ENCODE data around the gene PML. TPM values are rescaled to one million over a fixed set of nuclear protein-coding genes. Genes with fewer than 3 reads are reported as not detected.

PML gene
- 24.6 TPM for total RNA-seq
- long read RNA-seq, full-length matches to known transcripts: 8 of 23 reads
- long read RNA-seq, partial matches to known transcripts: 12 of 23 reads
- long read RNA-seq, other reads (novel, unspliced or antisense): 3 of 23 reads

GRCh38 chr15:73994413-73994883 lies at the start of gene PML:
PML (plus strand) TSS chr15:73994716; CDS start chr15:73994813, 97 bp downstream.
- intact Hi-C loops (cut with DNase I): no loop called here
- DNase-seq (ENCODE audit: low spot score): peak; percentile 99

DNA sequence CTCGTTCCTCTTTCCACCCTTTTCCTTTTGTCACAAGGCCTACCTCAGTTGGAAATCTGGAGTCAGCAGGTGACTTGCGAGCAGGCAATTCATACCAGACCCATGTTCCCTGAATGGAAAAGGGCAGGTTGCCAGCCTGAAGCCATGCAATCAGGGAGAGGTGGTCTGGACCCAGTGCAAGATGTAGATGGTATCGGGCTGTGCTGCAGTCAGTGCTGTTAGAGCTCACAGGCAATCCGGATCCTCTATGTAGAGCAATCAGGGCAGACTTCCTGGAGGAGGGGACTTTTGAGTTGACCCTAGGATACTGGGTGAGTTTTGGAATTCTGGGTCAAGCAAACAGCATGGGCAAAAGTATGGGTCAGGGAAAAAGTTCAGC lies 49.4 kb upstream of the PML start:
- intact Hi-C loops (cut with DNase I): no loop called here
- no peak for DNase-seq (ENCODE audit: low spot score)

DNA sequence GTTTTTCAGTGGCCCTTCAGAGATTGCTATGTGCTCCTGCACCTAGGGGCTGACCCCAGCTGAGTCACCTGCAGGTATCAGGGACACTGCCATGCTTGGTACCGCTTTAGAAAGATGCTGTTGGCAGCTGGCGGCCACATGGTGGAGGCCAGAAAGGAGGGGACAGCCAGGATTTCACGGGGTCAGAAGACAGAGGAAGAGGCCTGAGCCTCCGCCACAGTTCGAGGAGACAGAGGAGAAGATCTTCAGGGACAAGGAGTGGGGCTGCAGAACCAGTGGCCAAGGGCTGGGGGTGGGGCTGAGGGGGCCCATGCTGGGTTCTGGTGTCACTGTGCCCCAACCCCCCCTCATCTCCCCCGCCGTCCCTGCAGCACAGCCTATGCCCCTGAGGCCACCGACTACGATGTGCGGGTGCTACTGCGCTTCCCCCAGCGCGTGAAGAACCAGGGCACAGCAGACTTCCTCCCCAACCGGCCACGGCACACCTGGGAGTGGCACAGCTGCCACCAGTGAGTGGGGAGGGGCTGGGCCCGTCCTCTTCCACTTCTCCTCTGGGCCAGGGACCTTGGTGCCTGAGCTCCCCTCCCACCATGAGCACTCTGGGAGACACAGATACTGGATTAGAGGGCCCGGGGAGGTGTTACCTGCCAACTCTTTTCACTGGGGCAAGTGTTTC lies 48.3 kb upstream of the PML start:
- intact Hi-C loops (cut with DNase I): no loop called here
- DNase-seq (ENCODE audit: low spot score): no peak

DNA sequence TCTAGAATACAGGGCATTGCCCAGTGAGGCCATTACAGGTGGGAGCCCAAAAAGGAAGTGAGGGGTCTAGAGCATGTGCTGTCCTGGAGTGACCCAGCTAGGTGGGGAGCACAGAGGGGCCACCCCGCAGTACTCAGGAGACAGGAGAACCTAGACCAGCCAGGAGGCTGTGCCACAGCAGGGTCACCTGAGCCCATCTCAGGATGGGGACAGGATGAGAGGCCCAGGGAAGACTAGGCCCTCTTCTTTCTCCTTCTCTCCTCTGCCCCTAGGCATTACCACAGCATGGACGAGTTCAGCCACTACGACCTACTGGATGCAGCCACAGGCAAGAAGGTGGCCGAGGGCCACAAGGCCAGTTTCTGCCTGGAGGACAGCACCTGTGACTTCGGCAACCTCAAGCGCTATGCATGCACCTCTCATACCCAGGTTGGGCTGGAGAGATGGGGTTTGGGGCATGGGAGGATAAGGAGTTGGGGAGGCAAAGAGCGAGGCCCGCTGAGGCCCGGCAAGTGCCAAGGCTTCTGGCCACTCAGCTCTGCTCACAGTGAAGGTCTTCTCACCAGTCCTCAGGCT lies 47.6 kb upstream of the PML start:
- intact Hi-C loops (cut with DNase I): no loop called here
- no peak for DNase-seq (ENCODE audit: low spot score)

DNA sequence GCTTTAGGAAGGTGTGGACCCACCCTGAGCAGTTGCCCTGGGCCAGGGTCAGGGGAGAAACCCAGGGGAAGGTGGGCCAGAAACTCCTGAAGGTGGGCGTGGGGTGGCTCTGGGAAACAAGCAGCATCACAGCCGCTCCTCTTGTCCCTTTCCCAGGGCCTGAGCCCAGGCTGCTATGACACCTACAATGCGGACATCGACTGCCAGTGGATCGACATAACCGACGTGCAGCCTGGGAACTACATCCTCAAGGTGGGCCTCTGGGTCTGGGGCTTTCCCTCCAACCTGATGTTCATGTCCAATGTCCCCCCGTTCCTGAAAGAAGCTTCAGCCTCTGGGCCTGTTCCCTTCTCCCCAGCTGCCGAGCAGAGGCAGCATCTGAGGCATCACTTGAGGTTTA lies 46.9 kb upstream of the PML start:
- no peak for DNase-seq (ENCODE audit: low spot score)
- intact Hi-C loops (cut with DNase I): no loop called here

DNA sequence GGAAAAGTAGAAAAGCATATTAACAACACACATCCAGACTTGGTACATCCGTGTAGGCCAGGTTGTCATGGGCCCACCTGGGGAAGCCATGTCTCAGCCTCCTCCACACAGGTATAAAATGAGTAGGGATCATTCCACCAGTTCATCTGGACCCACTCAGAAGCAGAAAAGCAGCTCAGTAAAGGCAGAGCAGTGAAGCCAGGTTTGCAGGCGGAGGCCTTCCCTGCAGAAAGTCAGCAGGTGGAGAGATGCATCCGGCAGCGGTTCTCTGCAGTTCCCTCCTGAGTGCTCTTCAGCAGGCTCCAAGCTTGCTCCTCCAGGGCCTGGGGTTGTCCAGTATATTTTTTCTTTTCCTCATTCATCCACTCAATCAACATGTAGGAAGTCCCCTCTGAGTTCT lies 46.1 kb upstream of the PML start:
- intact Hi-C loops (cut with DNase I): no loop called here

DNA sequence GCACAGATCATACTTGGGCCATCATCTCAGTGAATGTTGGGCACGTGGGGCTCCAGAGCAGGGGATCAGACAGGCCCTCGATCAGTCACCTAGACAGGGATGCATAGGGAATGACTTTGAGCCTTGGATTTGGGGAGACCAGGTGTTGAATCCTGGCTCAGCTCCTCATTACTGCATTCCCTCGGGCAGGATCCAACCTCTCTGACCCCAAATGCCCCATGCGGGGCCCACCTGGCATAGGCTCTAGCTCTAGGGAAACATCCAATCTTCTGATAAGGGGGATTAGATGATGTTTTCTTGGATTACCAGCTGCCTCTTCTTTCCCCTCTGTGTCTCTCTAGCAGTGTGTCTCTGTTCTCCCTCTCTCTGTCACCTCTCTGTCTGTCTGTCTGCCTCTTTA lies 45.5 kb upstream of the PML start:
- intact Hi-C loops (cut with DNase I): no loop called here
- no peak for DNase-seq (ENCODE audit: low spot score)

More for the DNA sequence above, 46.1 kb upstream of the PML start:
- no peak for DNase-seq (ENCODE audit: low spot score)

DNA sequence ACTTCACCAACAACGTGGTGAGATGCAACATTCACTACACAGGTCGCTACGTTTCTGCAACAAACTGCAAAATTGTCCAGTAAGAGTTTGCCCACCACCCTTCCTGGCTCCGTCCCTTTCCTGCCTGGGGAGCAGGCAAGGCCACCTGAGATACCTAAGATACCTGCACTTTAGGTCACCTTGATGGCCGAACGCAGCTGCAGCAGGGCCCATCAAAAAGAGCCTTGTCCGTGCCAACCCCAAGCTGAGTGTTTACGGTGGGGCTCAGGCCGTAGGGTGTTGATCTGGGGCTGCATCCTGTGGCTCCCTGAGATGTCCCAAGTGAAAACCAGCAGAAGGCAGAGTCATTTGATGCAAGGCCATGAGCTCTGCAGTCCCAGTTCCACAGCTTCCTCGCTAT lies 45.0 kb upstream of the PML start:
- no peak for DNase-seq (ENCODE audit: low spot score)
- intact Hi-C loops (cut with DNase I): no loop called here

DNA sequence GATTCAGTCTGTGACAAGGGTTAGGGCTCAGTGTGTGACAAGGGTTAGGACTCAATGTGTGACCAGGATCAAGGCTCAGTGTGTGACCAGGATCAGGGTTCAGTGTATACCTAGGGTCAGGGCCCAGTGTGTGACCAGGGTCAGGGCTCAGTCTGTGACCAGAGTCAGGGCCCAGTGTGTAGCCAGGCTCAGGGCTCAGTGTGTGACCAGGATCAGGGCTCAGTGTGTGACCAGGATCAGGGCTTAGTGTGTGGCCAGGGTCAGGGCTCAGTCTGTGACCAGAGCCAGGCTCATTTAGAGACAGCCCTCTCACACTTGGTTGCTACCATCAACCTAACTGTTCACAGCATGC lies 44.1 kb upstream of the PML start:
- intact Hi-C loops (cut with DNase I): no loop called here
- DNase-seq (ENCODE audit: low spot score): no peak

DNA sequence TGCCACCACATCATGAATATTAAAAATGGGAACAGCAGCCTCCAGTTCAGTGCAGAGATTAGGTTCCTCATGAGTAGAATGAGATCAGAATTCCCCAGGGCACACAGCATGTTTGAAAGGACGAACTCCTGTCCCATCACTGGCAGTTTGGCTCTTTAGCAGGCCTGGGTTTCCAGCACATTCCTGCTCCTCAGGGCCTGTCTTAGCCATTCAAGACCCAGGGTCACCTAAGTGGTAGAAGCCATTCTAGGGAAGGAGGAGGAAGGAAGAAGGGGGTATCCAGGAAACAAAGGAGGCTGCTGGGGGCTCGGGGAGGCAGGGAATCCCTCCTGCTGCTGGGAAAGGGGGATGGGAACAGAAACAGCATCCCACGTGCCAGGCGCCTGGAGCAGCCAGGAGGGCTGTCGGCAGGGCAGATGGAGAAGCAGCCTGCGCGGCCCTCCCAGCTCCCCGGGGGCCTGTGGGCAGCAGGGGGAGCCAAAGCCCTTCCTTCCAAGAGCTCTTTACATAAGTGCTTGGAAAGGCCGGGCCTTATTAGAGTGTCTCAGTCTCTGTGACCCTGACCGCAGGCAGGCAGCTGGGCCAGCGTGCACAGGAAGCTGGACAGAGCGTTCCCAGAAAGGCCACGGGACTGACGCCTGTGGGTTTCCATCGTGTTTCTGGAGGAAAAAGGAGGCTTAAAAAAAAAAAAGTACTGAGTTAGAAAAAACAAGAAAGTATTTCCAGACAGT lies 43.5 kb upstream of the PML start:
- intact Hi-C loops (cut with DNase I): loop anchor here (1.0 kb wide), 1 partner anchor 13 kb away; no protein-coding TSS in a partner anchor
- peak; percentile 95 for DNase-seq (ENCODE audit: low spot score)

- DNase-seq (ENCODE audit: low spot score): no peak
- intact Hi-C loops (cut with DNase I): loop anchor here (1.0 kb wide), 1 partner anchor 13 kb away; no protein-coding TSS in a partner anchor
Observed at GRCh38 chr15:73951601-73952000, 42.9 kb upstream of the PML start.

GRCh38 chr15:73952171-73952912 lies 42.2 kb upstream of the PML start:
- peak; percentile 49 for DNase-seq (ENCODE audit: low spot score)

GRCh38 chr15:73952913-73953750 lies 41.4 kb upstream of the PML start:
- DNase-seq (ENCODE audit: low spot score): peak; percentile 51
- intact Hi-C loops (cut with DNase I): no loop called here

More at GRCh38 chr15:73952171-73952912, 42.2 kb upstream of the PML start:
- intact Hi-C loops (cut with DNase I): no loop called here

DNA sequence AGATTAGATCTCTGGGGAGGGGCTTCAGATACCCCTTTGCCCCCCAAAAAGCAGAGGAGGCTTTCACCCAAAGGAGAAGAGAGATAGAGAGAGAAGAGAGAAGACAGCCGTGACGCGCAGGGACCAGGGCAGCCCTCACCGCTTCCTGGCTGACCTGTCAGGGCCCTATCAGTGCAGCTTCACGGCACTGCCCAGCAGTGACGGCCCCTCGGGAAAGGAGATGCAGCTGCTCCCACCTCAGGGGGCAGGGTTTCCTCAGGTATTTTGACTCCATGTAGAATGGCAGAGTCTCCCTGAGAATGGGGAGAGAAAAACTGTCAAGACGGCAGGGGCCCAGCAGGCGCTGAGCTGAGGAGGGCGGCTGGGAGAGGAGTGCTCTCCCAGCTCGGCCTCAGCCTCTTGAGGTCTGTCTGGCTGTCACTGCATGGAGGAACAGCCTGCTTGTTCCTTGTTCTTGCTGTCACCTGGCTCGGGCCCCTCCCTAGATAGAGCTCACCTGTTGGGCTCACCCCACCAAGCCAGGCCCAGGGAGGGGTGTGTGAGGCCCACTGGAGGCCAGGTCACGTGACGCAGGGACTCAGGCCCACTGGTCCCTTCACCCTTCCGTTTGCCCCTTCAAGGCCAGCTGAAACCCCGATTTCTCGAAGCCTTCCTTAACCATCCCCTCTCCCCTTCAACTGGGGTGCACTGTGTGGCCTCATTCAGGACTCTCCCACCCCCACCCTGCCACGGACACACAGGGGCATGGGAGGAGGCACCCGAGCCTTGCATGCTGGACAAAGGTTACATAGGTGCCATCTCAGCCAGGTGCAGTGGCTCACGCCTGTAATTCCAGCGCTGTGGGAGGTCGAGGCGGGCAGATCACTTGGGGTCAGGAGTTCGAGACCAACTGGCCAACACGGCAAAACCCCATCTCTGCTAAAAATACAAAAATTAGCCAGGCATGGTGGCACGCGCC lies 40.0 kb upstream of the PML start:
- DNase-seq (ENCODE audit: low spot score): peak; percentile 54
- intact Hi-C loops (cut with DNase I): no loop called here

DNA sequence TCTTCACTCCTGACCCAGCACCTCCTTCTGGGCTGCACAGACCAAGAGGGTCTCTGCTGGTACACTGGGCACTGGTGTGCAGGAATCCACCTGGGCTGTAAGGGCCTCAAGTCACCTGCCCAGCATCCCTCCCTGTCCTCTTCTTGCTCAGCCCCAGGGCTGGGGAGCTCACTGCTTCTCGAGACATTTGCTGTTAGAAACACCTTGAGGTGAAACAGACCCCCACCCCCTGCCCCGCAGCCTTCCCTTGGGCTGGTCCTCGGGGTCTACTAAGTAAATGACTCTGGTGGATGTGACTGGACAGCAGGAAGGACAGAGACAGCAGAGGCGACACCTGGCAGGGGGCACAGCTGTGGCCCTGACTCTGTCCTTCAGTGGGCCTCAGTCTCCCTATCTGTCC lies 39.2 kb upstream of the PML start:
- DNase-seq (ENCODE audit: low spot score): no peak
- intact Hi-C loops (cut with DNase I): no loop called here

- intact Hi-C loops (cut with DNase I): no loop called here
Observed at GRCh38 chr15:73955861-73956742, 38.4 kb upstream of the PML start.

GRCh38 chr15:73956743-73957135 lies 37.8 kb upstream of the PML start:
- intact Hi-C loops (cut with DNase I): no loop called here
- DNase-seq (ENCODE audit: low spot score): peak; percentile 70

More at GRCh38 chr15:73955861-73956742, 38.4 kb upstream of the PML start:
- DNase-seq (ENCODE audit: low spot score): peak; percentile 68

Data from cardiac septum (tissue), 1 donor.